NOMO-1 treated with DMSO at 0.1 percent for 48 hours (cell line): Measurements from ENCODE around the gene JUP.

Experiments used
- DNase-seq: peaks from one replicate; lab custom pipeline; 2025; ENCODE audit not compliant: unreplicated experiment; lab: John Stamatoyannopoulos, UW

The JUP gene

GRCh38 chr17:41724476-41725050, 61.9 kb downstream of the JUP start:
- DNase-seq, result no peak

GRCh38 chr17:41723801-41724475, 62.6 kb downstream of the JUP start:
- DNase-seq, result no peak

DNA sequence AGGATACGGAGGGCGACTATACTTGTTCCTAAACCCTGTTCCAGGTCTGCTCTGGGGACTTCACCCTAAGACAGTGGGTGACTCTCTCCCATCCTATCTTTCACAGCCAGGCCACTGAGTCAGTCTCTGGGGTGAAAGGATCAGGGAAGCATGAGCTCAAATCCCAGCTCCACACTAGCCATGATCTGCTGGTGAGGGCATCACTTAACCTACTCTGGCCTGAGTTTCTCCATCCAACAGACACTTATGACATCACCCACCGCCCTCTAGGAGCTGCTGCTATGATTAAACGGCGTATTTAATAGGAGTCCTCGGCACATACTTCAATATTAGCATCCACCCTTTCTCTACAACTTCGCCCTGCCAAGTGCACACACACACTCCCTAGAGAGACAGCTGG, 64.3 kb downstream of the JUP start:
- DNase-seq, result no peak

GRCh38 chr17:41718287-41718645, 68.2 kb downstream of the JUP start:
- no peak for DNase-seq

GRCh38 chr17:41717408-41718286, 68.9 kb downstream of the JUP start:
- peak; percentile 58 for DNase-seq

- DNase-seq, result no peak
These were observed 74.7 kb downstream of the JUP start, which contains the start of gene GAST for GRCh38 chr17:41711669-41712400. Gene GAST (plus strand): TSS chr17:41712331. CDS start chr17:41715437, 3,106 bp downstream.

DNA sequence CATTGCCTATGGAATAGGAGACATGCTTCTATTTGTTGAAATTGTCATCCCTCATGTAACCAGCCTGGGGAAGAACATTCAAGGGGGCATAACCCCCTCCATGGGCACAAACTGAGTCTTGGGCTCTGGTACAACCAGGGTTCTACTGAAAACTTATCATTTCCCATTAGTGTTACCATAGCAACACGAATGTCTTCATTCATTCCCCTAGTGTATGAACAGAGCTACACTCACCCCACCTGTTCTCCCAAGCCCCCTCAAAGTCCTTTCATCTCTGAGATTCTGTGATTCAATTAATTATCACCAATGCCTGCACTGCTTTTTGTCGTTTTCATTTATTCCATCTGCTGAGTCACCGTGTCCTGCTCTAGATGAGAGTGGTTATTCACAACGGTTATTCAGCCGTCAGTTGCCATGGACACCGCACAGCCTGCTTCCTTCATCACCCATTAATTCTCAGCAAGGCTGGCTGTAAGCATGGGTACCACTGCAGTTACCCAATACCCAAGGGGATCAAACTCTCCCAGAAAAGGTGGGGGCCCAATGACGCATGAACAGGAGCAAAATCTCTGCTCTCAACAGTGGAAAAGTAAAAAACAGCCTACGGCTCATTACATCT, 75.9 kb downstream of the JUP start:
- no peak for DNase-seq

DNA sequence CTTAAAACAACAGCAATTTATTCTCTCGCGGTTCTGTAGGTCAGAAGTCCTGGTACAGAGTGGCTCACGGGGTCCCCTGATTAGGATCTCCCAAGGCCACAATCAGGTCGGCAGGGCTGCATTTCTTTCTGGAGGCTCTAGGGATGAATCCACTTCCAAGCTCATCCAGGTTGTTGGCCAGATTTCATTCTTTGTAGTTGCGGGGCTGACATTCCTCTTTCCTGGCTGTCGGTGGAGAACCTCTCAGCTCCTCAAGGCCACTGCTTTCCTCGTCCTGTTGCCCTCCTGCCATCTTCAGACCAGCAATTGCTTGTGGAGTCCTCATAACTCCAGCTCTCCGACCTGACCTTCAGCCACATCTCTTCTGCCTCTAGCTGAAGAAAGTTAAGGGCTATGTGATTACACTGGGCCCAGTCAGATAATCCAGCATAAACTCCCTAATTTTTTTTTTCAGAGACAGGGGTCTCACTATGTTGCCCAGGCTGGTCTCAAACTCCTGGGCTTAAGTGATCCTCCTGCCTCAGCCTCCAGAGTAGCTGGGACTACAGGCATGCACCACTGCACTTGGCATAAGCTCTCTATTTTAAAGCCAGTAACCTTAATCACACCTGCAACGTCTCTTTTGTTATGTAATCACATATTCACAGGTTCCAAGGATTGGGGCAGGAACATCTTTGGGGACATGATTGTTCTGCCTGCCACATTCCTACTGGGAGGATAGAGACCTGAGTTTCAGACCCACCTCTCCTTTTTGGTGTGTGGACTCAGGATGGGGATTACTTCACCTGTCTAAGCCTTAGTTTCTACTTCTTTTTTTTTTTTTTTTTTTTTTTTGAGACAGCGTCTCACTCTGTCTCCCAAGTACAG, 78.5 kb downstream of the JUP start:
- no peak for DNase-seq

GRCh38 chr17:41705271-41705991, 81.1 kb downstream of the JUP start:
- DNase-seq, result no peak
